Endothelial cell of umbilical vein (primary cell): ENCODE results near the gene ASL.

Experiments
- EZH2 ChIP-seq: IDR thresholded peaks from 2 replicates; pipeline ENCODE4 v1.6.1; 2012; ENCODE audit warnings: borderline replicate concordance, low read depth, mild to moderate bottlenecking, moderate library complexity, low read length, inconsistent platforms; ENCODE audit not compliant: severe bottlenecking
- FOS ChIP-seq: IDR thresholded peaks from 2 replicates; pipeline ENCODE4 v1.6.1; 2011; ENCODE audit warnings: mild to moderate bottlenecking, low read length, moderate library complexity, borderline replicate concordance; ENCODE audit not compliant: insufficient read depth
- JUN ChIP-seq: IDR thresholded peaks from 2 replicates; pipeline ENCODE4 v1.6.1; 2011; ENCODE audit warnings: borderline replicate concordance, low read depth; ENCODE audit not compliant: insufficient read length, insufficient read depth
- POLR2A ChIP-seq: IDR thresholded peaks from 2 replicates; pipeline ENCODE4 v1.6.1; 2012; ENCODE audit warnings: low read depth, mild to moderate bottlenecking, control low read depth, low read length
- POLR2AphosphoS5 ChIP-seq: IDR thresholded peaks from 2 replicates; pipeline ENCODE4 v1.6.1; 2012; ENCODE audit warnings: low read depth, mild to moderate bottlenecking, control low read depth, low read length, moderate library complexity; ENCODE audit not compliant: insufficient read depth
- TF ChIP-seq, protein P1 (sequence below), 2 donors: IDR thresholded peaks; 1 replicate in 1 of 2; 2 replicates in 1 of 2; pipeline ENCODE4 v1.5.1; 2011; ENCODE audit warnings: low read length in 2 of 2, mild to moderate bottlenecking in 2 of 2, moderate library complexity in 2 of 2, control low read depth in 1 of 2, inconsistent platforms in 1 of 2, low read depth in 1 of 2; ENCODE audit not compliant: insufficient read depth in 1 of 2; ENCODE audit errors: extremely low read depth in 1 of 2
- TF ChIP-seq, protein P2 (sequence below): IDR thresholded peaks from 2 replicates; pipeline ENCODE4 v1.6.1; 2011; ENCODE audit not compliant: insufficient read depth, insufficient read length

- TF ChIP-seq, protein P1, sequence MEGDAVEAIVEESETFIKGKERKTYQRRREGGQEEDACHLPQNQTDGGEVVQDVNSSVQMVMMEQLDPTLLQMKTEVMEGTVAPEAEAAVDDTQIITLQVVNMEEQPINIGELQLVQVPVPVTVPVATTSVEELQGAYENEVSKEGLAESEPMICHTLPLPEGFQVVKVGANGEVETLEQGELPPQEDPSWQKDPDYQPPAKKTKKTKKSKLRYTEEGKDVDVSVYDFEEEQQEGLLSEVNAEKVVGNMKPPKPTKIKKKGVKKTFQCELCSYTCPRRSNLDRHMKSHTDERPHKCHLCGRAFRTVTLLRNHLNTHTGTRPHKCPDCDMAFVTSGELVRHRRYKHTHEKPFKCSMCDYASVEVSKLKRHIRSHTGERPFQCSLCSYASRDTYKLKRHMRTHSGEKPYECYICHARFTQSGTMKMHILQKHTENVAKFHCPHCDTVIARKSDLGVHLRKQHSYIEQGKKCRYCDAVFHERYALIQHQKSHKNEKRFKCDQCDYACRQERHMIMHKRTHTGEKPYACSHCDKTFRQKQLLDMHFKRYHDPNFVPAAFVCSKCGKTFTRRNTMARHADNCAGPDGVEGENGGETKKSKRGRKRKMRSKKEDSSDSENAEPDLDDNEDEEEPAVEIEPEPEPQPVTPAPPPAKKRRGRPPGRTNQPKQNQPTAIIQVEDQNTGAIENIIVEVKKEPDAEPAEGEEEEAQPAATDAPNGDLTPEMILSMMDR (IDR thresholded peaks at IDR 0.05; ENCODE audit: extremely low read depth in 1 of 2, insufficient read depth in 1 of 2, low read depth in 1 of 2, low read length in 2 of 2): no peak
- no peak for TF ChIP-seq POLR2AphosphoS5
- TF ChIP-seq JUN: no peak
- TF ChIP-seq POLR2A: no peak
- TF ChIP-seq, protein P2, sequence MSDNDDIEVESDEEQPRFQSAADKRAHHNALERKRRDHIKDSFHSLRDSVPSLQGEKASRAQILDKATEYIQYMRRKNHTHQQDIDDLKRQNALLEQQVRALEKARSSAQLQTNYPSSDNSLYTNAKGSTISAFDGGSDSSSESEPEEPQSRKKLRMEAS: no peak
- no peak for TF ChIP-seq FOS
- no peak for TF ChIP-seq EZH2
Measured at GRCh38 chr7:66105263-66105748, 29.7 kb downstream of the ASL start.
